Measurements from ENCODE around the gene EML3.

DNA sequence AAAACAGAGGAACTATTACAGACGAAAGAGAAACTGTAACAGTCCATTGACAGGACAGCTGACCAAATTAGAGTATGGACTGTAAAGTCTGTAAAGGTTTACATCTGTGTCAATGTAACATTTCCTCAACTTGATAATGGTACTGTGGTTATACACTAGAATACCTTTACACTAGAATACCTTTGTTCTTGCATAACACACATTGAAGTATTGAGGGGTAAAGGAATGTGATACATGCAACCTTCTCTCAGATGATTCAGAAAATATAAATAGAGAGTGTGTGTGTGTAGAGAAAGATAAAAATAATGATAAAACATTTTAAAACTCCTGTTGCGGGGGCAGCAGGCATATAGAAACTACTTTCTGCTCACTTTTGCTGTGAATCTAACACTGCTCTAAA is 33.3 kb downstream of the EML3 start:
- no peak for TF ChIP-seq CTCF (IDR thresholded peaks at IDR 0.05)
- no peak for TF ChIP-seq POLR2A (IDR thresholded peaks at IDR 0.05)
